ENCODE data around the gene MRGPRD.

The MRGPRD gene

DNA sequence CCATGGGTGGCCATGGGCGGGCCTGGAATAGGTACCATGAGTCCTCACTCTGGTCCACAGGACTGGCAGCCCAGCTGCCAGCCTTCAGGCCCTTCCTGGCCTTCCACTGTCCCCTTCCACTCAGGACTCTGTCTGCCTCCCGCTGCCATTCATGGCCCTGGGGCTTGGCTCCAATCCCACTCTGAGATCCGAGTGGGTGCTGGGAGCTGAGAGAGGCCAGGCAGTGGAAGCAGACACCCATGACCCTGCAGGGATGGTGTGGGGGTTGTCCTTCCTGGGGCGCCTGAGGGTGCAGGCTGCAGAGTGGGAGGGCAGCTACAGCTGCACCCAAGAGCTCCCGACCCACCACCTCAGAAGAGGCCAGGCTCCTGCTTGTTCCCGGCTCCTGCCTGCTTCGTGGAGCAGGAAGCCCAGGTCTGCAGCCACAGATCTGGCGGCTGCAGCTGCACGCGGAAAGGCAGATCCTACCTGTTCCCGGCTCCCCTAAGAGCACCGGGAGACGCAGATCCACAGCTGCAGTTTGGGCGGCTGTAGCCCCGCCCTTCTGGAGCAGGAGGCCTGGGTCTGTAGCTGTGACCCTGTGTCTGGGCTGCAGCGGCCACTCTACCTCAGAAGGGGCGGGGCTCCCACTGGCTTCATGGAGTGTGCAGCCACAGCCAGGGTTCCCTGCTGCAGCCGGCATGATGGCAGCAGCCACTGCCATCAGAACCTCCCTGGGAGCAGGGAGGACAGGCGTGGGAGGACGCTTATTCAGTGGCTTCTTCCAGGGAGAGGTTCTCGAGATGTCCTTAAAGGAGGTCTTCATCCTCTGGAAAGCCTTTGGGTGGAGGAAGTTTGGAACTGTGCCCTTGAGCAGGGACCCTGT is 49.6 kb downstream of the MRGPRD start:
- DNase-seq, result no peak

Data from right hindlimb (tissue), 1 donor.